Adipocyte (in vitro differentiated cells): ENCODE results near the gene PCGF2.
"Not testable (repeated sequence)": the region's sequence is repeated elsewhere in the genome, so short reads cannot be mapped to it uniquely, and the experiment has no call there.

ENCODE experiments used
- DNase-seq: peaks from one replicate; pipeline ENCODE4 v3.0.0-alpha.2; 2015; ENCODE audit warnings: low read depth
- H3K27me3 ChIP-seq: replicated peaks from 2 replicates; pipeline ENCODE4 v1.7.0; 2013; ENCODE audit warnings: mild to moderate bottlenecking, low read length, moderate library complexity; ENCODE audit not compliant: control insufficient read depth, insufficient read depth
- H3K36me3 ChIP-seq: 2 replicates; pipeline ENCODE4 v1.7.0; 2013; ENCODE audit warnings: low read length, mild to moderate bottlenecking, moderate library complexity; ENCODE audit not compliant: control insufficient read depth, insufficient read depth, severe bottlenecking
- H3K4me1 ChIP-seq: 2 replicates; pipeline ENCODE4 v1.7.0; 2013; ENCODE audit warnings: mild to moderate bottlenecking, low read length, moderate library complexity; ENCODE audit not compliant: control insufficient read depth, insufficient read depth
- H3K4me3 ChIP-seq: 2 replicates; pipeline ENCODE4 v1.7.0; 2013; ENCODE audit warnings: mild to moderate bottlenecking, low read length, moderate library complexity
- H3K9ac ChIP-seq: 2 replicates; pipeline ENCODE4 v1.7.0; 2013; ENCODE audit warnings: mild to moderate bottlenecking, low read length, moderate library complexity
- H3K9me3 ChIP-seq: 2 replicates; pipeline ENCODE4 v1.7.0; 2013; ENCODE audit warnings: mild to moderate bottlenecking, low read length, moderate library complexity; ENCODE audit not compliant: control insufficient read depth

PCGF2 gene

DNA sequence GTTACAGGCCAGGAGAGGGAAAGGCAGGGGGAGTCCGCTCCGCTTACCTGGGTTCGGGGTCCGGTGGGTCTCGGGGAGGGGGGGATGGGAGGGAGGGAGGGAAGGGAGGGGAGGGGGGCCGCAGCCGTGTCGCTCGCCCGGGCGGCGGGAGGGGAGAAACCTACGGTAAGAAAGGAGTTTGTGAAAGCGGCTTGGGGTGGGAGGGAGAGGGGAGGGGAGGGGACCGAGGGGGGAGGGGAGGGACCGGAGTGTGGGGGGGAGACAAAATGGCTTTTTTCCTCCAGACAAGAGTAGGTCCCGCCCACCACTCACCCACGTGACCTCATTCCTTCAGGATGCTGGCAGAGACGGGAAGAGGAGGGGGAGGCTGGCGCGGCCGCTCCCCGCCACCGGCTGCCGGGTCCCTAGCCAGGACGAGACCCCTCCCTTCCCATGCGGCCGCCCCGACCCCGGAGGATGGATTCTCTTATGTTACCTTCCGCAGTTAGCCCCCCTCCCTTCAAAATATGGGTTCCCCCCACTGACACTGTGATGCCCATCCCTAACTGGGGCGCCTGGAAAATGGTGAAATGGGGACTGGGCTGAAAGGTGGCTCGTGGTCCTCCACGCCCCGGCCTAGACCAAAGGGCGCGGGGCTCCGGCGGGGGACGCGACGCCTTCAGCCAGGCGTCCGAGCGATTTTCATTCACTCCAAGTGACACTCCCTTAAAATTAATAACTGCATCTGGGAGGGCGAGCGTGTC lies at the start of gene PCGF2:
Gene PCGF2, minus strand, starts transcription at position 188 of the 743 bp plus-strand sequence. CDS start 7,934 bp downstream, outside the sequence.
- Histone ChIP-seq H3K36me3 (no peaks in the 10 kb centered on the region), H3K4me3 (peak within 1 kb of the TSS; percentile 97), H3K9ac (peak within 1 kb of the TSS; percentile 95), H3K9me3 (no peaks in the 10 kb centered on the region), H3K4me1 (peaks cover 36% of the 10 kb centered on the region), H3K27me3 (no peaks in the 10 kb centered on the region)
- peak; percentile 94 for DNase-seq

DNA sequence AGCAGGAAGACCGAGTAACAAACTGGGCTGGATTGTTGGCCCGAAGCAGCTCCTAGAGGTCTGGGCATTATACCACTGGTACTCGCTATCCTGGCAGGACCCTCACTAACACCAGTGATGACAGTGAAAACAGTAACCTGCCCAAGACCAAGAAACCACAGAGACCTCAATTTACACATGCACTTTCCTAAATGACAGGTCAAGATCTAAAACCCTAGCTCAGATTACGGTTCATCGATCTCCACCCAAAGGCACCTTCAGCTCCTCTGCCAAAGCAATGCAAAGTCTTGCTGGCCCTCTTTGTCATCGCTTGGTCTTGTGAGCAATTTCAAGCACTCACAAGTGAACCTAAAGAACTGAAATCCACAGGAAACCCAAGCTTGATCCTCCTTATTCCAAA lies 49.7 kb upstream of the PCGF2 start:
- H3K36me3 ChIP-seq: peaks cover 25% of the 10 kb centered on the region
- H3K4me3 ChIP-seq: peak overlapping the region; percentile 82
- peak; percentile 21 for DNase-seq
- H3K27me3 ChIP-seq: no peaks in the 10 kb centered on the region
- H3K4me1 ChIP-seq: peaks cover 32% of the 10 kb centered on the region
- H3K9ac ChIP-seq: peak overlapping the region; percentile 87
- no peaks in the 10 kb centered on the region for H3K9me3 ChIP-seq

DNA sequence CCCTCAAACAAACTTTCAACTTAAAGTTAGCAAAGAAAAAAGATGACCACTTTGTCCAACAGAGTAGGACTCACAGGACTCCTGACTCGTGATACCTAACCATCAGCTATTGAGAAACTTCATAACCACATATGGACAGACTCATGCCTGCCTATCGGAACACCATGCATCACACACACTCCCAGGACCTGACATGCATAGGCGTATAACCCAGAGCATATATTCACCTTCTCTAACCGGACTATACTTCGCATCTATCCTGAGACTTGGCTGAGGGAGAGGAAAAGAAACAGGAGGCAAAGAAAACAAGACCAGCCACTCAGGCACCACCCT lies 49.0 kb upstream of the PCGF2 start:
- Histone ChIP-seq H3K27me3 (no peaks in the 10 kb centered on the region), H3K4me3 (peak overlapping the region; percentile 82), H3K9me3 (no peaks in the 10 kb centered on the region), H3K9ac (peak overlapping the region; percentile 87), H3K4me1 (peaks cover 32% of the 10 kb centered on the region), H3K36me3 (peaks cover 18% of the 10 kb centered on the region)
- peak; percentile 39 for DNase-seq

DNA sequence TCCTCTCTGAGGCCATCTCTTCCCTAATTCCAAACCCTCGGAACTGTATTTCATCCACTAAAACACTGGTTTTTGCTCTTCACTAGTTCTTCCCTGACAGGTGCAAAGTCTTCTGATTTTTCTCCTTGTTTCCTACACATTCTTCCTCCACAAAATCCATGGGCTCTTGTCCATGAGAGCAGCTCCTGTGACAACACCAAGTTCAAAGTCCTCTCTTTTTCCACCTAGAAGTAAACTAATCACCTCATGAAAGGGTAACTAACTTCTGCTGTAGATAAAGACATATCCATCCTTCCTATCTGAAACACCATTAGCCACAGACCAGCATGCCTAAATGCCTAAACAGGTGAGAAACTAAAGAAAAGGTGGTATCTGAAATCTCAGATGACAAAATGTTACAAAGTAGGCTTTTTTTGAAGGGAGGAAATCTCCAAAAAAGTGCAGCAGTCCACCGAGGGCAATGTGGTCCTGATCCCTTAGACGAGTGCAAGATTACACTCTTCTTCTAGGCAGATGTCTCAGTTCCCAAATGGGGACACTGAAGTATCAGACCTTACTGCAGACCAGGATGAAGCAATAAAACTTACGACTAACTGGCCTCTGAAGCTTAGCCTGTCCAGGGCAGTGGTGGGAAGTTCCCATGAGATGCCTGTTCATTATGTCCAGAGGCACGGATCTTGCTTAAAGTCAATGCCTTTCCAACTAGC lies 48.5 kb upstream of the PCGF2 start:
- H3K36me3 ChIP-seq: peaks cover 15% of the 10 kb centered on the region
- H3K9me3 ChIP-seq: no peaks in the 10 kb centered on the region
- peaks cover 32% of the 10 kb centered on the region for H3K4me1 ChIP-seq
- no peak for DNase-seq
- peak overlapping the region; percentile 82 for H3K4me3 ChIP-seq
- H3K27me3 ChIP-seq: no peaks in the 10 kb centered on the region
- H3K9ac ChIP-seq: peak overlapping the region; percentile 87

DNA sequence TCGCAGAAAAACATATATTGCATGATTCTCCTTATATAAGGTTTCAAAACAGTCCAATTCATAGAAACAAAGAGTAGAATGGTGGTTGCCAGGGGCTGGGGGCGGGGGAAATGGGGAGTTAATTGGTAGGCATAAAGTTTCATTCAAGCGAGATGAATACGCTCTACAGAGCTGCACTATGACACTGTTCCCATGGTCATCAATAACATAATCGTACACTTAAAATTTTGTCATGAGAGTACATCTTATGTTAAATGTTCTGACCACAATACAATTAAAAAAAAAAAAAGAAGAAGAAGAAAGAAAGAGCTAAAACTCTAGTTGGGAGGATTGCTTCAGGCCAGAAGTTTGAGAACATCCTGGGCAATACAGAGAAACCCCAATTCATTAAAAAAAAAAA lies 46.1 kb upstream of the PCGF2 start:
- H3K4me1 ChIP-seq: peaks cover 32% of the 10 kb centered on the region
- H3K9me3 ChIP-seq: no peaks in the 10 kb centered on the region
- H3K9ac ChIP-seq: no peak overlapping the region
- DNase-seq: no peak
- peaks cover 8% of the 10 kb centered on the region for H3K36me3 ChIP-seq
- H3K27me3 ChIP-seq: no peaks in the 10 kb centered on the region
- no peak overlapping the region for H3K4me3 ChIP-seq

DNA sequence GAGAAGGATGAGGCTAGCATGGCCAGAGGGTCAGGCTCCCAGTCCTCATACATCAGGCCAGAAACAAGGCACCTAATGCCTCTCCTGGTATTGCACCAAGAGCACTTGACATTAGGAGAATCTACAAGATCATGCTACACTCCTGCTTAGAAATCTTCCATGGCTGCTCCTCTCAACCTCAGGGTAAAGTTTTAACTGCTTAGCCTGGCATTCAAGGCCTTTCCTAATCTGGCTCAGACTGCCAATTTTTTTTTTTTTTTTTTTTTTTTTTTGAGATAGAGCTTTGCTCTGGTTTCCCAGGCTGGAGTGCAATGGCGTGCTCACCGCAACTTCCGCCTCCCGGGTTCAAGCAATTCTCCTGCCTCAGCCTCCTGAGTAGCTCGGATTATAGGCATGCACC lies 43.0 kb upstream of the PCGF2 start:
- Histone ChIP-seq H3K9ac (no peak overlapping the region), H3K4me1 (peaks cover 12% of the 10 kb centered on the region), H3K27me3 (no peaks in the 10 kb centered on the region), H3K4me3 (no peak overlapping the region), H3K9me3 (no peaks in the 10 kb centered on the region), H3K36me3 (peaks cover 15% of the 10 kb centered on the region)
- no peak for DNase-seq

DNA sequence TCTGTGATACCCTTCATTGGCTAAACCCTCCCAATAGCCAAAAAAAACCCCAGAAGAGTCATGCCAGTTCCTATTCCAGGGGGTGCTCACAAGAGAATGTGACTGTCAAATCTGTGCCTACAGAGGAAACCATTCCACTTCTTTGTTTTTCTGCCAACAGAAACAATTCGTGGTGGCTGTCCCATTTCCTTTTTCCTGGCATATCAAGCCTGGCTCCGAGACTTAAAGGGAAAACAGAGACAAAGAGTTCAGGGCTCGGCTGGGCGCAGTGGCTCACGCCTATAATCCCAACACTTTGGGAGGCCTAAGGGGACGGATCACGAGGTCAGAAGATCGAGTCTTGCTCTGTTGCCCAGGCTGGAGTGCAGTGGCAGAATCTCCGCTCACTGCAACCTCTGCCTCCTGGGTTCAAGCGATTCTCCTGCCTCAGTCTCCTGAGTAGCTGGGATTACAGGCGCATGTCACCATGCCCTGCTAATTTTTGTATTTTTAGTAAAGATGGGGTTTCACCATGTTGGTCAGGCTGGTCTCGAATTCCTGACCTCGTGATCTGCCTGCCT lies 42.1 kb upstream of the PCGF2 start:
- H3K4me1 ChIP-seq: peaks cover 11% of the 10 kb centered on the region
- H3K4me3 ChIP-seq, H3K27me3 ChIP-seq, H3K9ac ChIP-seq, H3K9me3 ChIP-seq, DNase-seq: not testable (repeated sequence)
- H3K36me3 ChIP-seq: peaks cover 19% of the 10 kb centered on the region

DNA sequence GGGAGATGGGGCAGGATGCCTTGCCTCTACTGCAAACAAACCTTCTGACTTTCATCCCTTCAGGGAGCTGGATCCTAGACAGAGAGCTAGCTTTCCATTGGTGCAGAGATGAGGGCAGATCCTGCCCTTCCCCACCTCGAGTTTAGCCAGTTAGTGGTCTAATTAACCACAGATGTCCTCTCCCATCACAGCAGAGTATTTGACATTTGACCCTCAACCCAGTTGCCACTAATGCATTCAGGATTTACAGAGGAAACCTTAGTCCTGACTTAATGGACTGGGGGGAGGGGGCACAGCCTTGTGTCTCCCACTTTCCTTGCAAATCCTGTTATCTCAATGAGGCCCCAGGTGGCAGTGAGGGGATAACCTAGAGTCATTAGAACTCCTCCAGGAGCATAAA lies 41.0 kb upstream of the PCGF2 start:
- Histone ChIP-seq H3K9me3 (no peaks in the 10 kb centered on the region), H3K27me3 (no peaks in the 10 kb centered on the region), H3K36me3 (peaks cover 29% of the 10 kb centered on the region), H3K4me1 (peaks cover 11% of the 10 kb centered on the region), H3K9ac (no peak overlapping the region), H3K4me3 (no peak overlapping the region)
- DNase-seq: peak; percentile 19

DNA sequence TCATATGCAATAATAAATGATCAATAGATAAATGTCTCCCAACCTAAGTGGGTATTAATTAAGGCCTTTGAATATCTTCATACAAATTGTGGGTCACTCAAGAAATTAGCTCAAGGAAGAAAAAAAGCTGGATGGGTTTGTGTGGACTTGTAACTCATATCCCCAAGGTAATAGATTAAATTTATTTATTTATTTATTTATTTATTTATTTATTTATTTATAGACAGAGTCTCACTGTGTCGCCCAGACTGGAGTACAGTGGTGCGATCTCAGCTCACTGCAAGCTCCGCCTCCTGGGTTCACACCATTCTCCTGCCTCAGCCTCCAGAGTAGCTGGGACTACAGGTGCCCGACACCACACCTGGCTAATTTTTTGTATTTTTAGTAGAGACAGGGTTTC lies 39.9 kb upstream of the PCGF2 start:
- peaks cover 41% of the 10 kb centered on the region for H3K36me3 ChIP-seq
- DNase-seq: not testable (repeated sequence)
- H3K4me1 ChIP-seq: peaks cover 11% of the 10 kb centered on the region

DNA sequence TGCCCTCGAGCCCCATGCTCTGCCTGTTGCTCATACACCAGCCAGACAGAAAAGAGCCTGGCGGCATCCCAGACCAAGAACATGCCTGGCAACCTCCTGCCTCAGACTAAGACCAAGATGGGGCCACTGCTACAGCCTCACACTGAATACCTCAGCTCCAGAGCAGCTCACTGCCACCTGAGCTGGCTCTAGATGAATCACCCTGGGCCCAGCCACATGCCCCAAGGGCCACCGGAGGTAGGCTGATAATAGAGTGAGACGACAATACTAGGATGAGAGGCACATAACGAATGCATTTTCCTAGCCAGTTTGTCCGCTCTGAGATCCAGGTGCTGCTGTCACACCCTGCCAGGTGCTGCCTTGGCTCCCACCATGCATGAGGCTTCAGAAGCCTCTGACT lies 38.2 kb upstream of the PCGF2 start:
- no peak overlapping the region for H3K4me3 ChIP-seq
- H3K9ac ChIP-seq: no peak overlapping the region
- H3K36me3 ChIP-seq: peaks cover 54% of the 10 kb centered on the region
- no peak for DNase-seq
- peaks cover 11% of the 10 kb centered on the region for H3K4me1 ChIP-seq
- H3K9me3 ChIP-seq: no peaks in the 10 kb centered on the region
- H3K27me3 ChIP-seq: no peaks in the 10 kb centered on the region

More for the DNA sequence above, 39.9 kb upstream of the PCGF2 start:
- H3K4me3 ChIP-seq, H3K27me3 ChIP-seq, H3K9ac ChIP-seq, H3K9me3 ChIP-seq: not testable (repeated sequence)

DNA sequence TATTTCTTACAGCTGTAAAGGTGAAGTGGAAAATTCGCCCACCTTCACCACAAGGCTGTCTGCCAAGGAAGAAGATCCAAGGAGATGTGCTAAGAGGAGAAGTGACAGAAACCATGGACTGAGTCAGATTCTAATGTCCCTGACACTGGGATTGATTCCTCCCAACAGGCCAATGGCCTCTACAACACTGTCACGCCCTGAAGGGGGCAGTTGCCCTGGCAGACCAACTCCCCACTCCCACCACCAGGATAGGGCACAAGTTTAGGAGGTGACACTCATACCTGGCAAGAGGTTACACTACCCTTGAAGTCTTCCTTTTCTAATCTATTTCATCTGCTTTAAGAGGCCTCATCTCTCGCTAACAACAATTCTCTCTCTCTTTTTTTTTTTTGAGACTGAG lies 35.1 kb upstream of the PCGF2 start:
- Histone ChIP-seq H3K27me3 (no peaks in the 10 kb centered on the region), H3K36me3 (peaks cover 85% of the 10 kb centered on the region), H3K4me1 (no peaks in the 10 kb centered on the region), H3K9ac (no peak overlapping the region), H3K4me3 (no peak overlapping the region), H3K9me3 (no peaks in the 10 kb centered on the region)
- no peak for DNase-seq
